Ascending aorta (tissue), 2 donors: ENCODE measurements around the gene CCDC187. TPM values are rescaled to one million over a fixed set of nuclear protein-coding genes. Genes with fewer than 3 reads are reported as not detected.

ENCODE experiments used
- DNase-seq, 2 donors: peaks; one replicate each; pipeline ENCODE4 v3.0.0-alpha.2; 2019; ENCODE audit warnings: low spot score in 2 of 2
- H3K27ac ChIP-seq, 2 donors: fragments of 200-600 bp; sonication (generic); one replicate each; pipeline ENCODE4 v1.5.1; 2016 to 2017; ENCODE audit warnings: mild to moderate bottlenecking in 1 of 2
- H3K27me3 ChIP-seq: fragments of 200-600 bp; sonication (generic); one replicate; pipeline ENCODE4 v1.5.1; 2017
- H3K36me3 ChIP-seq, 2 donors: fragments of 200-600 bp; sonication (generic); one replicate each; pipeline ENCODE4 v1.5.1; 2016
- H3K4me1 ChIP-seq, 2 donors: fragments of 200-600 bp; sonication (generic); one replicate each; pipeline ENCODE4 v1.5.1; 2016 to 2017; ENCODE audit warnings: mild to moderate bottlenecking in 1 of 2
- H3K4me3 ChIP-seq, 2 donors: fragments of 200-600 bp; sonication (generic); one replicate each; pipeline ENCODE4 v1.5.1; 2016 to 2017; ENCODE audit warnings: mild to moderate bottlenecking in 1 of 2
- H3K9me3 ChIP-seq, 2 donors: fragments of 200-600 bp; sonication (generic); one replicate each; pipeline ENCODE4 v1.5.1; 2016
- intact Hi-C: fragments of 100-400 bp; cut with DNase I; formaldehyde crosslinking; loops from one replicate; pipeline ENCODE4 v1.15.1; 2023
- total RNA-seq: library from RNA; depleted of rRNA; stranded (reverse); fragments of >200 nt; gene quantifications from one replicate; pipeline ENCODE4 v1.1.0, GENCODE V29; 2016
- TF ChIP-seq, protein P1 (sequence below), 3 experiments: fragments of 200-600 bp in 2 of 3; fragments of 450-650 bp in 1 of 3; sonication (generic) in 2 of 3; IDR thresholded peaks; one replicate each; pipeline ENCODE4 v1.5.1; 2016 to 2019; ENCODE audit warnings: antibody characterized with exemption in 3 of 3, mild to moderate bottlenecking in 1 of 3, moderate library complexity in 1 of 3

CCDC187 gene
- total RNA-seq, 1 donor from 2014 or later = under 0.01 TPM

DNA sequence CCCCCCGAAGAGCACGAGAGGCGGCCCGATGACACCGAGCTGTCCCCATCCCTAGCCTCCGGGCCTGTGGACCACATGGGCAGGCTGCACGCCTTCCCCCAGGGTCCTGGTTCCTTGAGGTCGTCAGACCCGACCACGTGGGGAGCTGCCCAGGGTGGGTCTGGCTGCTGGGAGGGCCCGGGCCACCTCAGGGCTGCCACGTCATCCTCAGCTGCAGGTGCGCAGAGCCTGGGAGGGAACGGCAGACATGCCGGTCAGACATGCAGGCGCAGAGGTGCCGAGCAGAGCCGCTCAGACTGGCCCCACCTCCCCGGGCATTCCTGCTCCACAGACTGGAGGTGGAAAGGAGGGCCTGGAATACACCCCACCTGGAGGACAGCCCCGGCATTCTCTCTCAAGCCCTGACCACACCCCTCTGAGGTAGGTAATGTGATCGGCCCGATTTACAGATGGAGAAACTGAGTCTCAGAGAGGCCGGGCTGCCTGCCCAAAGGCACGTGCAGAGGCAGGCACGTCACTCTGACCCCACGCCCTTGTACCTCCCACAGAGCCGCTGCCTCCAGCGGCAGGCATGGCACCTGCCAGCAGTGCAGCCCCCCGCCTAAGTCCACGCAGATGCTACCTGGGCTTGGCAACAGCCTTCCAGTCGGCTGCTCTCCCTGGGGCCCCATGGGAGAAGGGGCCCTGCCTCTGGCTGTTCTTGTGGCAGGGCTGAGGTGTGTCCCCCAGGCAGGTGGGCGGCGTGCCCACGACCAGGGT, 649 bp downstream of the CCDC187 start:
- intact Hi-C loops = no loop called here
- Histone ChIP-seq H3K27me3 (no peaks in the 10 kb centered on the region), H3K36me3 (no peaks in the 10 kb centered on the region), H3K4me1 (no peaks in the 10 kb centered on the region), H3K27ac (no peak overlapping the region), H3K9me3 (no peaks in the 10 kb centered on the region), H3K4me3 (no peak overlapping the region)
- TF ChIP-seq, protein P1, sequence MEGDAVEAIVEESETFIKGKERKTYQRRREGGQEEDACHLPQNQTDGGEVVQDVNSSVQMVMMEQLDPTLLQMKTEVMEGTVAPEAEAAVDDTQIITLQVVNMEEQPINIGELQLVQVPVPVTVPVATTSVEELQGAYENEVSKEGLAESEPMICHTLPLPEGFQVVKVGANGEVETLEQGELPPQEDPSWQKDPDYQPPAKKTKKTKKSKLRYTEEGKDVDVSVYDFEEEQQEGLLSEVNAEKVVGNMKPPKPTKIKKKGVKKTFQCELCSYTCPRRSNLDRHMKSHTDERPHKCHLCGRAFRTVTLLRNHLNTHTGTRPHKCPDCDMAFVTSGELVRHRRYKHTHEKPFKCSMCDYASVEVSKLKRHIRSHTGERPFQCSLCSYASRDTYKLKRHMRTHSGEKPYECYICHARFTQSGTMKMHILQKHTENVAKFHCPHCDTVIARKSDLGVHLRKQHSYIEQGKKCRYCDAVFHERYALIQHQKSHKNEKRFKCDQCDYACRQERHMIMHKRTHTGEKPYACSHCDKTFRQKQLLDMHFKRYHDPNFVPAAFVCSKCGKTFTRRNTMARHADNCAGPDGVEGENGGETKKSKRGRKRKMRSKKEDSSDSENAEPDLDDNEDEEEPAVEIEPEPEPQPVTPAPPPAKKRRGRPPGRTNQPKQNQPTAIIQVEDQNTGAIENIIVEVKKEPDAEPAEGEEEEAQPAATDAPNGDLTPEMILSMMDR (IDR thresholded peaks at IDR 0.05) = no peak
- no peak for DNase-seq

DNA sequence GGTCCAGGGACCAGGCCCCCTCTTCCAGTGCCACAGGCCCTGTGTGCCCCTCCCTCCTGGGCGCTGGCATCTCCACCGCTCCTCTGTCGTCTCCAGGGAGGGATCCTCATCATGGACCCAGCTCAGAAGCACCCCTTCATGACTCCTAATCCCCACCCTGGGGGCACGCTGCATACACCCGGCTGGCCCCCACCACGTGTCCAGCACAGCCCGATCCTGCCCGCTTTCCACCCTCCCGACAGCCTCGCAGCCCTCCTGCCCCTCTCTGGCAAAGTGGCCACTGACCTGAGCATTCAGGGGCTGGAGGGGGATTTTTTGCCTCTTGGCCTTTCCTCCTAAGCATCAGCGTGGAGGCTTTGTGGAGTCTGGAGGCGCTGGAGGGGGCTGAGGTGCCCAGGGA, 1.4 kb downstream of the CCDC187 start:
- TF ChIP-seq, protein P1 (IDR thresholded peaks at IDR 0.05) = no peak
- H3K4me3 ChIP-seq = no peak overlapping the region
- H3K9me3 ChIP-seq = no peaks in the 10 kb centered on the region
- no peaks in the 10 kb centered on the region for H3K27me3 ChIP-seq
- intact Hi-C loops = no loop called here
- no peak overlapping the region for H3K27ac ChIP-seq
- no peak for DNase-seq
- H3K36me3 ChIP-seq = no peaks in the 10 kb centered on the region
- H3K4me1 ChIP-seq = no peaks in the 10 kb centered on the region

DNA sequence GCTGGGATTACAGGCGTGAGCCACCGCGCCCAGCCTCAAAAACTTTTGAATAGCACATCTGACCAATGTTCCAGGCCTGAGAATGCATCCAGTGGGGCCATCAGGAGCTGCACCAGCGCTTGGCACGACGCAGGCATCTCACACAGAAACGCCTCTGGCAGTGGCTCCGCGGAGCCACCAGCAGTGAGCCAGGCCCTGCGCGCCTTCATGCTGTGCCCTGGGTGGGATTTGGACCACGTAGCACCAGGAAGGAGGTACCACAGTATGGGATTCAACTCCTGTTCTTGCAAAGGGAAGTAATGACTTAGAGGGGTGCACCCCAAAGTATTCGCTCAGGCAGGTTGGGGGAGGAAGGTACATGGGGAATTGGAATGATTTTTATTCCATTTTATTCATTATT, 3.0 kb downstream of the CCDC187 start:
- Histone ChIP-seq H3K4me1 (no peaks in the 10 kb centered on the region), H3K9me3 (no peaks in the 10 kb centered on the region), H3K27me3 (no peaks in the 10 kb centered on the region), H3K36me3 (no peaks in the 10 kb centered on the region), H3K27ac (no peak overlapping the region), H3K4me3 (no peak overlapping the region)
- TF ChIP-seq, protein P1 (IDR thresholded peaks at IDR 0.05) = no peak
- DNase-seq = no peak
- intact Hi-C loops = no loop called here

DNA sequence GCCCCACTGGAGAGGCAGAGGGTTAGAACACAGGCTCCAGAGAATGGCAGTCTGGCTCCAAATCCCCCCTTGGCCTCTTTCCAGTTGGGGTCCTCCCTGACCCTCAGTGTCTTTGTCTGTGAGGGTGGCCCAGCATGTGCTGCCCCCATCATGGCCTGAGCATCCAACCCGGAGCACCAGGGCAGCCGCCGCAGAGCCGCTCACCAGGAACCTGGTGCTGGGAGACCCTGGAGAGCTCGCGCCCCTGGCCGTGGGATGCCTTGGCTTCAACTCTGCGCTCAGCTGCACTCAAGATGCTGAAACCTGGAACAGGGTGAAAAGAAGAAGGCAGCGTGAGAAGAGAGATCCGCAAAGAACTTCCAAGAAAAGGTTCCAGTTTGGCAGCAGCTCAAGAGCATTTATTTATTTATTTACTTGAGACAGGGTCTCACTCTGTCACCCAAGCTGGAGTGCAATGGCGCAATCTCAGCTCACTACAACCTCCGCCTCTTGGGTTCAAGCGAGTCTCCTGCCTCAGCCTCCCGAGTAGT, 3.8 kb downstream of the CCDC187 start:
- Histone ChIP-seq H3K27ac (no peak overlapping the region), H3K4me1 (no peaks in the 10 kb centered on the region), H3K27me3 (no peaks in the 10 kb centered on the region), H3K4me3 (no peak overlapping the region), H3K36me3 (no peaks in the 10 kb centered on the region), H3K9me3 (no peaks in the 10 kb centered on the region)
- intact Hi-C loops = no loop called here
- TF ChIP-seq, protein P1 (IDR thresholded peaks at IDR 0.05) = no peak
- DNase-seq = no peak

DNA sequence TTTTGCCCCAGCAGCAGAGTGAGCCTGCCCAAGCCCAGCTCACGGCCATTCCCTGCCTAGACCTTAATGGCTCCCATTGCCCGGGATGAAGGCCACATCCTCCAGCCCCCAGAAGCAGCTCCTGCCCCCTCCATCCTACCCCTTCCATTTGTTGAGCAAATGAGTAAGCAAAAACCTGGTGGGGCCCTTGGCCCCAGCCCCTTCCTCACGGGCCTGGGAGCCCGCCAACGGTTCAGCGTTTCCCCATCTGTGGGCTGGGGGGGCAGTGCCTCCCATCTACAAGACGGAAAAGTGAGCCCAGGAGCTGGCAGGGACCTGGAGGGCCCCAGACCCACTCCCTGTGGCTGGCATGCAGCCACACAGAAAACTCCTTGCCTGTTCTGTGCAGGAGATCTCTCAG, 4.4 kb downstream of the CCDC187 start:
- Histone ChIP-seq H3K36me3 (no peaks in the 10 kb centered on the region), H3K27ac (no peak overlapping the region), H3K9me3 (no peaks in the 10 kb centered on the region), H3K4me3 (no peak overlapping the region), H3K27me3 (no peaks in the 10 kb centered on the region), H3K4me1 (no peaks in the 10 kb centered on the region)
- intact Hi-C loops = no loop called here
- no peak for DNase-seq
- TF ChIP-seq, protein P1 (IDR thresholded peaks at IDR 0.05) = no peak
